Stomach (tissue), 9 donors: Measurements from ENCODE around the gene STX12. TPM values are rescaled to one million over a fixed set of nuclear protein-coding genes. Genes with fewer than 3 reads are reported as not detected.
A peak's percentile ranks its signal among the peaks of the same experiment; 100 is the strongest.
"Not testable (repeated sequence)": the region's sequence is repeated elsewhere in the genome, so short reads cannot be mapped to it uniquely, and the experiment has no call there.

Source experiments
- DNase-seq, 2 donors: peaks; one replicate each; pipeline versions ENCODE4 v3.0.0 to v3.0.0-alpha.2; 2013 to 2019
- H3K27ac ChIP-seq, 5 donors: fragments of 200-600 bp in 4 of 5; sonication (generic) in 4 of 5; one replicate each; pipeline ENCODE4 v1.5.1; 2013 to 2019; ENCODE audit warnings: mild to moderate bottlenecking in 1 of 5, moderate library complexity in 1 of 5
- H3K27me3 ChIP-seq, 3 donors: fragments of 200-600 bp; sonication (generic); one replicate each; pipeline ENCODE4 v1.5.1; 2017 to 2019; ENCODE audit warnings: mixed run types in 1 of 3
- H3K36me3 ChIP-seq, 4 donors: fragments of 200-600 bp; sonication (generic); 1 replicate in 3 of 4; 2 replicates in 1 of 4; pipeline ENCODE4 v1.5.1; 2016 to 2019
- H3K4me1 ChIP-seq, 4 donors: fragments of 200-600 bp; sonication (generic); one replicate each; pipeline ENCODE4 v1.5.1; 2016 to 2019
- H3K4me3 ChIP-seq, 4 donors: fragments of 200-600 bp; sonication (generic) in 3 of 4; one replicate each; pipeline ENCODE4 v1.5.1; 2016 to 2019; ENCODE audit warnings: mild to moderate bottlenecking in 1 of 4
- H3K9me3 ChIP-seq, 4 donors: fragments of 200-600 bp; sonication (generic); one replicate each; pipeline ENCODE4 v1.5.1; 2016 to 2019
- CTCF ChIP-seq, 7 experiments: fragments of 450-650 bp in 4 of 7; fragments of 200-600 bp in 3 of 7; sonication (generic) in 3 of 7; IDR thresholded peaks; one replicate each; pipeline ENCODE4 v1.5.1; 2016 to 2019; ENCODE audit warnings: antibody characterized with exemption in 7 of 7, control low read depth in 2 of 7, mild to moderate bottlenecking in 1 of 7
- EP300 ChIP-seq: sonication (generic); formaldehyde crosslinking; IDR thresholded peaks from one replicate; pipeline ENCODE4 v1.6.1; 2017; ENCODE audit warnings: antibody characterized with exemption
- POLR2A ChIP-seq, 4 donors: fragments of 450-650 bp; IDR thresholded peaks; one replicate each; pipeline ENCODE4 v1.6.1; 2016; ENCODE audit warnings: antibody characterized with exemption in 4 of 4, control low read depth in 2 of 4, mild to moderate bottlenecking in 1 of 4, moderate library complexity in 1 of 4
- POLR2AphosphoS5 ChIP-seq, 3 donors: sonication (generic); formaldehyde crosslinking; IDR thresholded peaks; one replicate each; pipeline ENCODE4 v1.6.1; 2016; ENCODE audit warnings: antibody characterized with exemption in 3 of 3
- WGBS, 5 donors: extraction: QIAGEN DNeasy Blood & Tissue Kit in 3 of 5; methylation state at CpG; one replicate each; pipeline versions ENCODE4 v1.1.5 to v1.1.7; 2013 to 2018; 5-methylcytosine and 5-hydroxymethylcytosine counted together
- intact Hi-C: fragments of 100-400 bp; cut with DNase I; formaldehyde crosslinking; loops from one replicate; pipeline ENCODE4 v1.15.1; 2023; ENCODE audit warnings: low total_unique reads
- polyA plus RNA-seq, 3 donors: library from polyadenylated mRNA; stranded (reverse); fragments of 200-250 nt; gene quantifications; one replicate each; pipeline ENCODE4 v1.2.3, GENCODE V29; 2013
- total RNA-seq, 5 donors: library from RNA; depleted of rRNA; stranded (reverse); fragments of >200 nt; gene quantifications; one replicate each; pipeline versions ENCODE4 v1.1.0 to v1.2.3, GENCODE V29; 2014 to 2016
- donor health status: healthy with polysubstance abuse.
- donor health status: Bipolar disorder and iron deficiency.
- donor health status: healthy.

Gene STX12
- total and polyA plus RNA-seq, 8 donors, result 10.7 to 312 (median 89.2) TPM

GRCh38 chr1:27868556-27868931, 95.5 kb downstream of the STX12 start:
- DNase-seq, result no peak
- 81 to 94% (median 89%) methylated on average over 9 to 11 of the region's 11 CpGs for WGBS, 5 donors
- Histone ChIP-seq H3K9me3 (no peaks in the 10 kb centered on the region), H3K27me3 (peaks cover 0 to 8% (median 0%) of the 10 kb centered on the region in 3 donors), H3K4me1 (peaks cover 0 to 38% (median 10%) of the 10 kb centered on the region in 4 donors), H3K27ac (peak overlapping the region; percentile 5 to 74 (median 40)), H3K36me3 (no peaks in the 10 kb centered on the region), H3K4me3 (no peak overlapping the region)
- intact Hi-C loops, result loop anchor here (10.0 kb wide), 1 partner anchor 106 kb away; no protein-coding TSS in a partner anchor
- TF ChIP-seq CTCF (IDR thresholded peaks at IDR 0.05) (no peak), POLR2A (IDR thresholded peaks at IDR 0.05) (no peak), EP300 (no peak), POLR2AphosphoS5 (IDR thresholded peaks at IDR 0.05) (no peak)

DNA sequence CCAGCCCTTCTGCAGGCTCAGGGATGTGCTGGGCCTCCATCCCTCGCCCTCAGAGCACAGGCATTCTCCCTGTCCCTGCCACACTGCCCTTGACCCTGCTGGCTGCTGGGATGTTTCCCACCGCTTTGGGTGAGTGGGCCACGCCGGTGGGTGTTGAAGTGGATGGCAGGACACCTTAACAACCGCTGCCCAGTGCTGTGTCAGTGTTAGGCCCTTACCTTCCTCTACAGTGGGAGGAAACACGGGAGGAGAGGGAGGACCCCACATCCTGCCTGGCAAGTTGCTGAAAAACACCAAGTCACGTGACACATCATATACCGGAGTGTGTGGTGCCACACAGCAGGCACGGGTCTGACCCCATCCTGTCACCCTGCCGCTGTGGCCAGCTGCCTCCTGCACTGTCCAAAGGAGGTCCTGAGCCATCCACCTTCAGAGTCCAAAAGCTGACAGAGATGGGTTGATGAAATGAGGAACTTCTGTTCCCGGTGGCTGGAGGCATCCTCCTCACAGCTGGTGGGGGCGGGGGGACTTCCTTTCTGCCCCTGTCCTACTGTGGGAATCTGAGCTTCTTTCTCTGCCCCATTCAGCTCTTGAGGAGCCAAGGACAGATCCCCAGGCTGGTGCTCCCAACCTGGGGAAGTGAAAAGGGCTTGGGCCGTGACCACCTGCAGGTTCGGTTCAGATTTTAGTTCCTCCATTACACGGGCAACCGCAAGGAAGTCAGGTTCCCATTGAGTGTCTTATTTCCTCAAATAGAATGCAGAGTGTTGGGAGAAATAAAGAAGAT, 96.1 kb downstream of the STX12 start:
- WGBS, 5 donors, result 41 to 60% (median 56%) methylated on average over 15 to 16 of the region's 16 CpGs
- peak in 1 of 3 donors; percentile 10 for TF ChIP-seq POLR2AphosphoS5 (IDR thresholded peaks at IDR 0.05)
- TF ChIP-seq POLR2A (IDR thresholded peaks at IDR 0.05), result no peak
- no peaks in the 10 kb centered on the region for H3K9me3 ChIP-seq
- H3K4me3 ChIP-seq, result no peak overlapping the region
- no peaks in the 10 kb centered on the region for H3K36me3 ChIP-seq
- H3K27ac ChIP-seq, result peak overlapping the region; percentile 5 to 74 (median 40)
- intact Hi-C loops, result loop anchor here (10.0 kb wide), 1 partner anchor 106 kb away; no protein-coding TSS in a partner anchor
- peaks cover 0 to 39% (median 10%) of the 10 kb centered on the region in 4 donors for H3K4me1 ChIP-seq
- H3K27me3 ChIP-seq, result peaks cover 0 to 8% (median 0%) of the 10 kb centered on the region in 3 donors
- DNase-seq, result peak in 1 of 2 donors; percentile 60

- no peak for TF ChIP-seq POLR2AphosphoS5 (IDR thresholded peaks at IDR 0.05)
- TF ChIP-seq POLR2A (IDR thresholded peaks at IDR 0.05), result no peak
- no peak for TF ChIP-seq CTCF (IDR thresholded peaks at IDR 0.05)
- no peak for TF ChIP-seq EP300
- WGBS, 5 donors, result 64 to 82% (median 79%) methylated on average over 1 of the region's 1 CpG
- no peak for DNase-seq
- H3K36me3 ChIP-seq, result no peaks in the 10 kb centered on the region
- peaks cover 0 to 8% (median 0%) of the 10 kb centered on the region in 3 donors for H3K27me3 ChIP-seq
- H3K4me3 ChIP-seq, result no peak overlapping the region
- peaks cover 0 to 41% (median 10%) of the 10 kb centered on the region in 4 donors for H3K4me1 ChIP-seq
- H3K9me3 ChIP-seq, result no peaks in the 10 kb centered on the region
- intact Hi-C loops, result loop anchor here (10.0 kb wide), 1 partner anchor 105 kb away; no protein-coding TSS in a partner anchor
- peak overlapping the region in 3 of 5 donors; percentile 6 to 74 (median 73) for H3K27ac ChIP-seq
Measured at GRCh38 chr1:27869719-27870085, 96.7 kb downstream of the STX12 start.

GRCh38 chr1:27871076-27871475, 98.1 kb downstream of the STX12 start:
- intact Hi-C loops, result not testable (repeated sequence)

DNA sequence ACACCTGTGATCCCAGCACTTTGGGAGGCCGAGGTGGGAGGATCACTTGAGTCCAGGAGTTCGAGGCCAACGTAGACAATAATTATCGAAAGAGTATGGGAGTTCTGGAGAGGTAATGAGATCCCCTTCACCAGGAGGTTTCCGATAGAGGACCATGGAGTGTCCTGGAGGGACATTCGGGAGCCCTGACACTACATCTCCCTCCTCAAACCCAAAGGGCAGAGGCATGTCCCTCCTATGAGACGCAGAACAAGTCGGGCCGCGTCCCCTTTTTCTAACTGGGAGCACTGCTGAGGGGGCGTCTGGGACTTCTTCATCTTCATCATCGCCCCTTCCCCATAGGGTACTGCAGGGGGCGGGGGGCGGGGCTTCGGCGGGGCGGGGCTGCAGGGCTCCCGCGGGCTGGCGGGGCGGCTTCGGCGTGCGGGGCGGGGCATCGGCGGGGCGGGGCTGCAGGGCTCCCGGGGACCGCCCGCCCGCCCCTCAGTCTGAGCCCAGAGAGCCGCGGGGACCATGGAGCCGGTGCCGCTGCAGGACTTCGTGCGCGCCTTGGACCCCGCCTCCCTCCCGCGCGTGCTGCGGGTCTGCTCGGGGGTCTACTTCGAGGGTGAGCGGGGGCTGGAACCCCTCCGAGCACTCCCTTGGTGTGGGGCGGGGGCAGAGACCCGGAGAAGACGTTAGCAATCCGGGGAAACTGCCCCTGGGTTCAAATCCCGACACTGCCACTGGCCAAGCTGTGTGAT, 99.2 kb downstream of the STX12 start, which contains the start of gene THEMIS2:
TSS of gene THEMIS2 (plus strand) at position 486 of the 743 bp plus-strand sequence. CDS start at position 514, 28 bp downstream.
- DNase-seq, result peak; percentile 67 to 82
- Histone ChIP-seq H3K27me3 (peaks cover 0 to 8% (median 0%) of the 10 kb centered on the region in 3 donors), H3K9me3 (no peaks in the 10 kb centered on the region), H3K4me1 (peaks cover 0 to 56% (median 14%) of the 10 kb centered on the region in 4 donors), H3K4me3 (peak within 1 kb of the TSS; percentile 64 to 75 (median 68)), H3K36me3 (no peaks in the 10 kb centered on the region), H3K27ac (peak within 1 kb of the TSS in 4 of 5 donors; percentile 76 to 89 (median 78))
- intact Hi-C loops, result no loop called here
- no peak for TF ChIP-seq CTCF (IDR thresholded peaks at IDR 0.05)
- TF ChIP-seq POLR2A (IDR thresholded peaks at IDR 0.05), result no peak
- TF ChIP-seq EP300, result no peak
- peak in 2 of 3 donors; percentile 48 to 74 for TF ChIP-seq POLR2AphosphoS5 (IDR thresholded peaks at IDR 0.05)
- WGBS, 5 donors, result 9 to 34% (median 11%) methylated on average over 12 to 53 of the region's 53 CpGs

More at GRCh38 chr1:27871076-27871475, 98.1 kb downstream of the STX12 start:
- DNase-seq, H3K36me3 ChIP-seq, H3K9me3 ChIP-seq, H3K4me3 ChIP-seq, H3K27ac ChIP-seq, H3K27me3 ChIP-seq: not testable (repeated sequence)
- 91 to 96% (median 93%) methylated on average over 7 of the region's 7 CpGs for WGBS, 5 donors
- peaks cover 0 to 51% (median 14%) of the 10 kb centered on the region in 4 donors for H3K4me1 ChIP-seq
